ENCODE measurements around the gene PPP1R9B.

PPP1R9B gene

DNA sequence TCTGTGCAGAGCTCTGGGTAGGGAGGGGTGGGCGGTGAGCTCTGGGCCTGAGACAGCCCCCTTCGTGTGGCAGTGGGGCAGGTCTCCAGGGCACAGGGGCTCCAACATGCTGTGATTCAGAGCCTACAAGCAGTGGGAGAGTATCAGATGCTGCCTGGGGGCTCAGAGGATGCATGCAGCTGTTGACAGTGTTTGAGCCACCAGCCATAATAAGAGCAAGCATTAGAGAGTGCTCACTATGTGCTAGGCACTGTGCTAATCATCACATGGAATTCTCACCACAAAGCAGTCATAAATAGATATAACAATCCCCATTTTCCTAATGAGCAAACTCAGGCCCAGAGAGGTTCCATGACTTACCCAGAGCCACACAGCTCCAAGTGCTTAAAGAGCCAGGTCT is 47.2 kb downstream of the PPP1R9B start:
- TF ChIP-seq, protein P1, sequence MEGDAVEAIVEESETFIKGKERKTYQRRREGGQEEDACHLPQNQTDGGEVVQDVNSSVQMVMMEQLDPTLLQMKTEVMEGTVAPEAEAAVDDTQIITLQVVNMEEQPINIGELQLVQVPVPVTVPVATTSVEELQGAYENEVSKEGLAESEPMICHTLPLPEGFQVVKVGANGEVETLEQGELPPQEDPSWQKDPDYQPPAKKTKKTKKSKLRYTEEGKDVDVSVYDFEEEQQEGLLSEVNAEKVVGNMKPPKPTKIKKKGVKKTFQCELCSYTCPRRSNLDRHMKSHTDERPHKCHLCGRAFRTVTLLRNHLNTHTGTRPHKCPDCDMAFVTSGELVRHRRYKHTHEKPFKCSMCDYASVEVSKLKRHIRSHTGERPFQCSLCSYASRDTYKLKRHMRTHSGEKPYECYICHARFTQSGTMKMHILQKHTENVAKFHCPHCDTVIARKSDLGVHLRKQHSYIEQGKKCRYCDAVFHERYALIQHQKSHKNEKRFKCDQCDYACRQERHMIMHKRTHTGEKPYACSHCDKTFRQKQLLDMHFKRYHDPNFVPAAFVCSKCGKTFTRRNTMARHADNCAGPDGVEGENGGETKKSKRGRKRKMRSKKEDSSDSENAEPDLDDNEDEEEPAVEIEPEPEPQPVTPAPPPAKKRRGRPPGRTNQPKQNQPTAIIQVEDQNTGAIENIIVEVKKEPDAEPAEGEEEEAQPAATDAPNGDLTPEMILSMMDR (IDR thresholded peaks at IDR 0.05; ENCODE audit: insufficient read depth, low read depth, low read length, missing control alignments) = no peak
- DNase-seq (ENCODE audit: low read depth) = no peak
- no peak overlapping the region for H3K4me3 ChIP-seq (ENCODE audit: low read depth, low read length)

DNA sequence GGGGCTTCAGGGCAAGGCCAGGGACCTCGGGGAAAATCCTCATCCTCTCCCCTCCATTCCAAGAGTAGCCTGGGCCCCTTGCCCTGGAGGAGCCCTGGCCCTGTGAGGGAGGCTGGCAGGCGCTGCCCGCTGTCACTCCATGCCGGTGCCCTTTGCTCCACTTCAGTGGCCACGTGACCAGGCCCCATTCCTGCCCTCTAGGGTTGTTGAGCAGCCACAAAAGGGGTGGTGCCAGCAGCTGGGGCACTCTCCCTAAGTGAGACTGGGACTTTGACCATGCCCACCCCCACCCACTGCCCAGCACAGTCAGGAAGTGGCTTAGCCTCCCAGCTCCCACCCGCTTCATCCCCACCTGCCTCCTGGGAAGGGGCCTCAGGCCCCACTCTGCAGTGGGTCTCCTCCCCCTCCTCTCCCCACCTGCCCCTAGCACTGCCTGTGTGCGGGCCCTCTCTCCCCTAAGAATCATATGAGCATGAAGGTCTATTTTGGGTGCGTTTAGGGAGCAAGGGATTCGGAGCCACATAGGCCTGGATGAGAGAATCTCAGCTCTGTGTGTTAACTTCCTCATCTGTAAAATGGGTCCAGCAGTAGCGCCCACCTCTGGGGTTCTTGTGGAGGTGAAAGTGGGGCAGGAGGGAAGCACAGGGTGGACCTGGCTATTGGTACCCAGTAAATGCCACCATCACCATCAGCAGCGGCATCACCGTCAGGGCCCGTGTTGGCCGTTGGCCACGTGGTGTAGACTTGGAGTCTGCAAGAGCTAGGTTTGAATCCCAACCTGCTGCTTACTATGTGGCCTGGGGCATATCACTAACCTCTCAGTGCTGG is 48.1 kb downstream of the PPP1R9B start:
- DNase-seq (ENCODE audit: low read depth) = no peak
- TF ChIP-seq, protein P1 (IDR thresholded peaks at IDR 0.05; ENCODE audit: insufficient read depth, low read depth, low read length, missing control alignments) = no peak
- no peak overlapping the region for H3K4me3 ChIP-seq (ENCODE audit: low read depth, low read length)

DNA sequence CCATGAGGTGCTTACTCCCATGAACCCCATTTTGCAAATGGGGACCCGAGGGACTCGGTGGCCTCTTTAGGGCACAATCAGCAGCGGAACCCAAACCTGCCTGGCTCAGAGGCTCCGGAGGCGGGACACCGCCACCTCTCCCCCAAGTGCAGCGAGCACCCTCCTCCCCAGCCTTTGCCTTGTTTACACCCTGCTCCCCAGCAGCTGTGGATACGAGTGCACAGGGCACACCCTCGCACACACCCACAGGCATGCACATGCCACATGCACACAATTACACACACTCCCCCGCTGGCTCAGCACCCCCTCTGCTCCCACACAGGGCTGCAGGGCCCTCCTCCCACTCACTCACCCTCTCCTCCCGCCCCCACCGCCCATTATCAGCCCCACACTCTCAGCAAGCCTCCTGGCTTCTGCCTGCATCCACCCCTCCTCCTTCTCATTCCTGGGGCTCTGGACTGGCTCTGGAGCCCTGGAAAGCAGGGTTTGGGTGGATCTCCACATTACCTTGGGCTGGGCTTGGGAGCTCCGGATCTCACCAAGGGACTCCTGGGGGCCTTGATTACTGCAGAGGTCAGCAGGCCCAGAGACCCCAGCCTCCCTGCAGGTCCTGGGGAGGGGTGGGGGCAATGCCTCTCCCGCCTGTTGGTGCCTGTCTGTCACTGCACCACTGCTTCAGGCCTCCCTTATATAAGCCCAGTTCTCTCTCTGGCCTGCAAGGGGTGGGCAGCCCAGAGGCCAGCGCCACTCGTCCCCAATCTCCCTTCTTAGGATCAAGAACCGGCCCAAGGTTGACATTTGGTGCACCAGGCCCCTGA is 48.9 kb downstream of the PPP1R9B start:
- no peak overlapping the region for H3K4me3 ChIP-seq (ENCODE audit: low read depth, low read length)

DNA sequence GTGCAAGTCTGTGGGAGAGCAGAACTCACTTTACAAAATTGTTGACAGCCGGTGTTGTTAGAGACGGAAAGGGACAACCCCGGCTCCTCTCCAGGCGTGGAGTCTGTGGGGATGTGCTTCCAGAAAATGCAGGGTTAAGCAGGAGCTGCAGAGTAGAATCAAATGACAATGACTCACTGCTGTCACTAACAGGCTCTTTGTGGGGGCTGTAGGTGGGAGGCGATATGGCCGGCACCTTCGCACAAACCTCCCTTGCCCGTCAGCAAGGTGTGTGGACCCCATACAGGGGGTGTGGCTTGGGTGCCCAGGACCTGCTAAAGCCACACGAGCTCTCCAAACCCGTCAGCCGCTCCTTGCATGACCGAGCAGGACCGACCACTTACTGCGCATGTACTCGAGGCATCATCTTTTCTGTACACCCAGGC is 49.5 kb downstream of the PPP1R9B start:
- no peak for DNase-seq (ENCODE audit: low read depth)
- H3K4me3 ChIP-seq (ENCODE audit: low read depth, low read length) = no peak overlapping the region

More for the DNA sequence above, 48.9 kb downstream of the PPP1R9B start:
- DNase-seq (ENCODE audit: low read depth) = no peak
- TF ChIP-seq, protein P1 (IDR thresholded peaks at IDR 0.05; ENCODE audit: insufficient read depth, low read depth, low read length, missing control alignments) = no peak

DNA sequence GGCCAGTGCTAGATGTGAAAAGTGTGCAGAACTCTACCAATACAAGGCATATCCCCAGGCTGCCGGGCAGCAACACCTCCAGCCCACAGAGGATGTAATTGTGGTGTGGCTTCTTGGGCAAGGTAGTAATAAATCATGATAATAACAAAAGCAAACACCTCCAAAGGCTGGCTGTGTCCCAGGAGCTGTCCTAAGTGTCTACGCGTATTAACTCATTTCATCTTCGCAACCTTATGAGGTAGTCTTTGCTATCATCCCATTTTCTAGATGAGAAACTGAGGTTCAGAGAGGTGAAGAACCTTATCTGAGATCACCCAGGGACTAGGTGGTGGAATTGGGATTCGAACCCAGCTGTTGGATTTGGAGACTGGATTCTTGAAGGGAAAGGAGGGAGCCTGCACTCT is 50.0 kb downstream of the PPP1R9B start:
- DNase-seq (ENCODE audit: low read depth) = no peak
- TF ChIP-seq, protein P1 (IDR thresholded peaks at IDR 0.05; ENCODE audit: insufficient read depth, low read depth, low read length, missing control alignments) = no peak
- no peak overlapping the region for H3K4me3 ChIP-seq (ENCODE audit: low read depth, low read length)

More for the DNA sequence above, 49.5 kb downstream of the PPP1R9B start:
- TF ChIP-seq, protein P1 (IDR thresholded peaks at IDR 0.05; ENCODE audit: insufficient read depth, low read depth, low read length, missing control alignments) = no peak

DNA sequence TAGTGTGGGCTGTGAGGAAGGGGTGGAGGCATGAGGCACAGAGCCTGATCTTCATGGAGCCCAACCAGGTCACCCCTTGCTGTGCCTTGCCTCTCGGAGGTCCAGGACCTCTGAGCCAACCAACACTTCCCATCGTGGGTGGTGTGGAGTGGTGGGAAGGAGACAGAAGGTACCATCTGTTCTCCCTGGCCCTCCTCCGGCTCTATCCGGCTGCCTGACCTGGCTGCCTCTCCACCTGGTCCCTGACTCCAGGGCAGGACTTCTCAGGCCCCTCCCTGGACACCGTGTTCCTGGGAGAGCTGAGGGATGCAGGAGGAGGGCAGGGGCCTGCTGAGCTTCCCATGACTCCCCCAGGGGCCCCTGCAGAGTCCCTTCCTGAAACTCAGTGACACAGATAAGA is 51.5 kb downstream of the PPP1R9B start:
- TF ChIP-seq, protein P1 (IDR thresholded peaks at IDR 0.05; ENCODE audit: insufficient read depth, low read depth, low read length, missing control alignments) = no peak
- no peak for DNase-seq (ENCODE audit: low read depth)
- H3K4me3 ChIP-seq (ENCODE audit: low read depth, low read length) = no peak overlapping the region

Measured in GM12865 (cell line).